HepG2 (cell line): ENCODE measurements around the gene NTN5.
"Not testable (repeated sequence)": the region's sequence is repeated elsewhere in the genome, so short reads cannot be mapped to it uniquely, and the experiment has no call there.

Experiments
- CHD2 ChIP-seq: IDR thresholded peaks from 2 replicates; pipeline ENCODE4 v1.6.1; 2011; ENCODE audit warnings: low read depth, low read length, improper control_type of control experiment
- ESRRA ChIP-seq: sonication (generic); formaldehyde crosslinking; IDR thresholded peaks from 2 replicates; pipeline ENCODE4 v1.5.1; 2020; ENCODE audit warnings: mild to moderate bottlenecking, low read depth, missing genetic modification reagents
- JUN ChIP-seq: sonication (generic); formaldehyde crosslinking; IDR thresholded peaks from 2 replicates; pipeline ENCODE4 v1.4.0; 2020; ENCODE audit warnings: mild to moderate bottlenecking, missing genetic modification reagents
- NR2F1 ChIP-seq, 2 experiments: fragments of 450-650 bp in 1 of 2; formaldehyde crosslinking in 1 of 2; IDR thresholded peaks; 2 replicates each; pipeline versions ENCODE4 v1.5.0 to v1.6.1; 2016 to 2020; ENCODE audit warnings: mild to moderate bottlenecking in 1 of 2, missing compliant biosample characterization in 1 of 2, missing genetic modification reagents in 1 of 2, moderate library complexity in 1 of 2
- POLR2AphosphoS2 ChIP-seq: IDR thresholded peaks from 2 replicates; pipeline ENCODE4 v1.6.1; 2011; ENCODE audit warnings: low read depth, low read length, improper control_type of control experiment
- POLR2AphosphoS5 ChIP-seq: IDR thresholded peaks from 2 replicates; pipeline ENCODE4 v1.6.1; 2012; ENCODE audit warnings: low read depth, low read length
- TAF15 ChIP-seq: fragments of 200-400 bp; formaldehyde crosslinking; IDR thresholded peaks from one replicate; pipeline ENCODE4 v1.6.1; 2018; ENCODE audit warnings: mild to moderate bottlenecking, low read depth, low read length; ENCODE audit not compliant: poor library complexity, severe bottlenecking
- ZNF816 ChIP-seq: sonication (generic); formaldehyde crosslinking; IDR thresholded peaks from 2 replicates; pipeline ENCODE4 v1.8.0; 2022; ENCODE audit warnings: missing genetic modification reagents, mild to moderate bottlenecking, borderline replicate concordance
- TF ChIP-seq, protein P1 (sequence below): sonication (generic); formaldehyde crosslinking; IDR thresholded peaks from 2 replicates; pipeline ENCODE4 v1.5.0; 2020; ENCODE audit warnings: mild to moderate bottlenecking, missing genetic modification reagents, moderate library complexity
- TF ChIP-seq, protein P2 (sequence below): sonication (generic); formaldehyde crosslinking; IDR thresholded peaks from 2 replicates; pipeline ENCODE4 v1.4.0; 2020; ENCODE audit warnings: missing genetic modification reagents
- TF ChIP-seq, protein P3 (sequence below): sonication (generic); formaldehyde crosslinking; IDR thresholded peaks from 2 replicates; pipeline ENCODE4 v1.4.0; 2020; ENCODE audit warnings: missing genetic modification reagents
- TF ChIP-seq, protein P4 (sequence below): sonication (generic); formaldehyde crosslinking; IDR thresholded peaks from 2 replicates; pipeline ENCODE4 v1.5.0; 2020; ENCODE audit warnings: mild to moderate bottlenecking, missing genetic modification reagents, borderline replicate concordance
- TF ChIP-seq, protein P5 (sequence below), 2 experiments: fragments of 450-650 bp in 1 of 2; sonication (generic) in 1 of 2; formaldehyde crosslinking in 1 of 2; IDR thresholded peaks; 2 replicates each; pipeline versions ENCODE4 v1.6.1 to v1.8.0; 2016 to 2022; ENCODE audit warnings: antibody characterized with exemption in 1 of 2, mild to moderate bottlenecking in 1 of 2, missing genetic modification reagents in 1 of 2

DNA sequence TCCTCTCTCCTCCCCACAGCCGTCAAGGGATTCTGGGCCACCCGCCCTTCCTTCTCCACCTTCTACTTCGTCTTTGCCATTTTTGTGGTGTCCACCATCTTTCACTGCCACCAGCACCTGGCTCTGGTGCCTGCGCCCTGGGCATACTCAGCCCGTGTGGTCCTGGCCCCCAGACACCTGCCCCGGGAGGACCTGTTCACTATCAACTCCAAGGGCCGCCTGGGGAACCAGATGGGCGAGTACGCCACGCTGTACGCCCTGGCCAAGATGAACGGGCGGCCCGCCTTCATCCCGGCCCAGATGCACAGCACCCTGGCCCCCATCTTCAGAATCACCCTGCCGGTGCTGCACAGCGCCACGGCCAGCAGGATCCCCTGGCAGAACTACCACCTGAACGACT lies 7.2 kb upstream of the NTN5 start:
- TF ChIP-seq, protein P1, sequence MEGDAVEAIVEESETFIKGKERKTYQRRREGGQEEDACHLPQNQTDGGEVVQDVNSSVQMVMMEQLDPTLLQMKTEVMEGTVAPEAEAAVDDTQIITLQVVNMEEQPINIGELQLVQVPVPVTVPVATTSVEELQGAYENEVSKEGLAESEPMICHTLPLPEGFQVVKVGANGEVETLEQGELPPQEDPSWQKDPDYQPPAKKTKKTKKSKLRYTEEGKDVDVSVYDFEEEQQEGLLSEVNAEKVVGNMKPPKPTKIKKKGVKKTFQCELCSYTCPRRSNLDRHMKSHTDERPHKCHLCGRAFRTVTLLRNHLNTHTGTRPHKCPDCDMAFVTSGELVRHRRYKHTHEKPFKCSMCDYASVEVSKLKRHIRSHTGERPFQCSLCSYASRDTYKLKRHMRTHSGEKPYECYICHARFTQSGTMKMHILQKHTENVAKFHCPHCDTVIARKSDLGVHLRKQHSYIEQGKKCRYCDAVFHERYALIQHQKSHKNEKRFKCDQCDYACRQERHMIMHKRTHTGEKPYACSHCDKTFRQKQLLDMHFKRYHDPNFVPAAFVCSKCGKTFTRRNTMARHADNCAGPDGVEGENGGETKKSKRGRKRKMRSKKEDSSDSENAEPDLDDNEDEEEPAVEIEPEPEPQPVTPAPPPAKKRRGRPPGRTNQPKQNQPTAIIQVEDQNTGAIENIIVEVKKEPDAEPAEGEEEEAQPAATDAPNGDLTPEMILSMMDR (CRISPR knock-in tag) = not testable (repeated sequence)
- not testable (repeated sequence) for TF ChIP-seq TAF15; NR2F1 (CRISPR knock-in tag; IDR thresholded peaks at IDR 0.05); POLR2AphosphoS5; ZNF816 (CRISPR knock-in tag); ESRRA (CRISPR knock-in tag); JUN (CRISPR knock-in tag); POLR2AphosphoS2; CHD2
- TF ChIP-seq, protein P2, sequence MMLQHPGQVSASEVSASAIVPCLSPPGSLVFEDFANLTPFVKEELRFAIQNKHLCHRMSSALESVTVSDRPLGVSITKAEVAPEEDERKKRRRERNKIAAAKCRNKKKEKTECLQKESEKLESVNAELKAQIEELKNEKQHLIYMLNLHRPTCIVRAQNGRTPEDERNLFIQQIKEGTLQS (CRISPR knock-in tag) = not testable (repeated sequence)
- TF ChIP-seq, protein P3, sequence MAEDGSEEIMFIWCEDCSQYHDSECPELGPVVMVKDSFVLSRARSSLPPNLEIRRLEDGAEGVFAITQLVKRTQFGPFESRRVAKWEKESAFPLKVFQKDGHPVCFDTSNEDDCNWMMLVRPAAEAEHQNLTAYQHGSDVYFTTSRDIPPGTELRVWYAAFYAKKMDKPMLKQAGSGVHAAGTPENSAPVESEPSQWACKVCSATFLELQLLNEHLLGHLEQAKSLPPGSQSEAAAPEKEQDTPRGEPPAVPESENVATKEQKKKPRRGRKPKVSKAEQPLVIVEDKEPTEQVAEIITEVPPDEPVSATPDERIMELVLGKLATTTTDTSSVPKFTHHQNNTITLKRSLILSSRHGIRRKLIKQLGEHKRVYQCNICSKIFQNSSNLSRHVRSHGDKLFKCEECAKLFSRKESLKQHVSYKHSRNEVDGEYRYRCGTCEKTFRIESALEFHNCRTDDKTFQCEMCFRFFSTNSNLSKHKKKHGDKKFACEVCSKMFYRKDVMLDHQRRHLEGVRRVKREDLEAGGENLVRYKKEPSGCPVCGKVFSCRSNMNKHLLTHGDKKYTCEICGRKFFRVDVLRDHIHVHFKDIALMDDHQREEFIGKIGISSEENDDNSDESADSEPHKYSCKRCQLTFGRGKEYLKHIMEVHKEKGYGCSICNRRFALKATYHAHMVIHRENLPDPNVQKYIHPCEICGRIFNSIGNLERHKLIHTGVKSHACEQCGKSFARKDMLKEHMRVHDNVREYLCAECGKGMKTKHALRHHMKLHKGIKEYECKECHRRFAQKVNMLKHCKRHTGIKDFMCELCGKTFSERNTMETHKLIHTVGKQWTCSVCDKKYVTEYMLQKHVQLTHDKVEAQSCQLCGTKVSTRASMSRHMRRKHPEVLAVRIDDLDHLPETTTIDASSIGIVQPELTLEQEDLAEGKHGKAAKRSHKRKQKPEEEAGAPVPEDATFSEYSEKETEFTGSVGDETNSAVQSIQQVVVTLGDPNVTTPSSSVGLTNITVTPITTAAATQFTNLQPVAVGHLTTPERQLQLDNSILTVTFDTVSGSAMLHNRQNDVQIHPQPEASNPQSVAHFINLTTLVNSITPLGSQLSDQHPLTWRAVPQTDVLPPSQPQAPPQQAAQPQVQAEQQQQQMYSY (CRISPR knock-in tag) = not testable (repeated sequence)
- TF ChIP-seq, protein P4, sequence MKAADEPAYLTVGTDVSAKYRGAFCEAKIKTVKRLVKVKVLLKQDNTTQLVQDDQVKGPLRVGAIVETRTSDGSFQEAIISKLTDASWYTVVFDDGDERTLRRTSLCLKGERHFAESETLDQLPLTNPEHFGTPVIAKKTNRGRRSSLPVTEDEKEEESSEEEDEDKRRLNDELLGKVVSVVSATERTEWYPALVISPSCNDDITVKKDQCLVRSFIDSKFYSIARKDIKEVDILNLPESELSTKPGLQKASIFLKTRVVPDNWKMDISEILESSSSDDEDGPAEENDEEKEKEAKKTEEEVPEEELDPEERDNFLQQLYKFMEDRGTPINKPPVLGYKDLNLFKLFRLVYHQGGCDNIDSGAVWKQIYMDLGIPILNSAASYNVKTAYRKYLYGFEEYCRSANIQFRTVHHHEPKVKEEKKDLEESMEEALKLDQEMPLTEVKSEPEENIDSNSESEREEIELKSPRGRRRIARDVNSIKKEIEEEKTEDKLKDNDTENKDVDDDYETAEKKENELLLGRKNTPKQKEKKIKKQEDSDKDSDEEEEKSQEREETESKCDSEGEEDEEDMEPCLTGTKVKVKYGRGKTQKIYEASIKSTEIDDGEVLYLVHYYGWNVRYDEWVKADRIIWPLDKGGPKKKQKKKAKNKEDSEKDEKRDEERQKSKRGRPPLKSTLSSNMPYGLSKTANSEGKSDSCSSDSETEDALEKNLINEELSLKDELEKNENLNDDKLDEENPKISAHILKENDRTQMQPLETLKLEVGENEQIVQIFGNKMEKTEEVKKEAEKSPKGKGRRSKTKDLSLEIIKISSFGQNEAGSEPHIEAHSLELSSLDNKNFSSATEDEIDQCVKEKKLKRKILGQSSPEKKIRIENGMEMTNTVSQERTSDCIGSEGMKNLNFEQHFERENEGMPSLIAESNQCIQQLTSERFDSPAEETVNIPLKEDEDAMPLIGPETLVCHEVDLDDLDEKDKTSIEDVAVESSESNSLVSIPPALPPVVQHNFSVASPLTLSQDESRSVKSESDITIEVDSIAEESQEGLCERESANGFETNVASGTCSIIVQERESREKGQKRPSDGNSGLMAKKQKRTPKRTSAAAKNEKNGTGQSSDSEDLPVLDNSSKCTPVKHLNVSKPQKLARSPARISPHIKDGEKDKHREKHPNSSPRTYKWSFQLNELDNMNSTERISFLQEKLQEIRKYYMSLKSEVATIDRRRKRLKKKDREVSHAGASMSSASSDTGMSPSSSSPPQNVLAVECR = not testable (repeated sequence)
- TF ChIP-seq, protein P5, sequence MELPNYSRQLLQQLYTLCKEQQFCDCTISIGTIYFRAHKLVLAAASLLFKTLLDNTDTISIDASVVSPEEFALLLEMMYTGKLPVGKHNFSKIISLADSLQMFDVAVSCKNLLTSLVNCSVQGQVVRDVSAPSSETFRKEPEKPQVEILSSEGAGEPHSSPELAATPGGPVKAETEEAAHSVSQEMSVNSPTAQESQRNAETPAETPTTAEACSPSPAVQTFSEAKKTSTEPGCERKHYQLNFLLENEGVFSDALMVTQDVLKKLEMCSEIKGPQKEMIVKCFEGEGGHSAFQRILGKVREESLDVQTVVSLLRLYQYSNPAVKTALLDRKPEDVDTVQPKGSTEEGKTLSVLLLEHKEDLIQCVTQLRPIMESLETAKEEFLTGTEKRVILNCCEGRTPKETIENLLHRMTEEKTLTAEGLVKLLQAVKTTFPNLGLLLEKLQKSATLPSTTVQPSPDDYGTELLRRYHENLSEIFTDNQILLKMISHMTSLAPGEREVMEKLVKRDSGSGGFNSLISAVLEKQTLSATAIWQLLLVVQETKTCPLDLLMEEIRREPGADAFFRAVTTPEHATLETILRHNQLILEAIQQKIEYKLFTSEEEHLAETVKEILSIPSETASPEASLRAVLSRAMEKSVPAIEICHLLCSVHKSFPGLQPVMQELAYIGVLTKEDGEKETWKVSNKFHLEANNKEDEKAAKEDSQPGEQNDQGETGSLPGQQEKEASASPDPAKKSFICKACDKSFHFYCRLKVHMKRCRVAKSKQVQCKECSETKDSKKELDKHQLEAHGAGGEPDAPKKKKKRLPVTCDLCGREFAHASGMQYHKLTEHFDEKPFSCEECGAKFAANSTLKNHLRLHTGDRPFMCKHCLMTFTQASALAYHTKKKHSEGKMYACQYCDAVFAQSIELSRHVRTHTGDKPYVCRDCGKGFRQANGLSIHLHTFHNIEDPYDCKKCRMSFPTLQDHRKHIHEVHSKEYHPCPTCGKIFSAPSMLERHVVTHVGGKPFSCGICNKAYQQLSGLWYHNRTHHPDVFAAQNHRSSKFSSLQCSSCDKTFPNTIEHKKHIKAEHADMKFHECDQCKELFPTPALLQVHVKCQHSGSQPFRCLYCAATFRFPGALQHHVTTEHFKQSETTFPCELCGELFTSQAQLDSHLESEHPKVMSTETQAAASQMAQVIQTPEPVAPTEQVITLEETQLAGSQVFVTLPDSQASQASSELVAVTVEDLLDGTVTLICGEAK (IDR thresholded peaks at IDR 0.05) = not testable (repeated sequence)
- TF ChIP-seq, protein P5 (CRISPR knock-in tag; IDR thresholded peaks at IDR 0.05) = not testable (repeated sequence)
